OCI-LY3 (cell line): ENCODE results near the gene PSMC3IP.

ENCODE experiments used
- H2AFZ ChIP-seq: fragments of 200-600, 300-600 bp; shearing (Covaris generic); 2 replicates; pipeline ENCODE4 v1.6.0; 2014; ENCODE audit warnings: antibody characterized with exemption, low read depth, low read length
- H3K27ac ChIP-seq: fragments of 200-600, 300-600 bp; sonication (generic); 2 replicates; pipeline ENCODE4 v1.5.1; 2014; ENCODE audit warnings: mild to moderate bottlenecking, low read length, moderate library complexity, mixed read lengths
- H3K27me3 ChIP-seq: fragments of 200-600, 300-600 bp; sonication (generic); 2 replicates; pipeline ENCODE4 v1.6.1; 2014; ENCODE audit warnings: low read depth, low read length, mixed read lengths
- H3K36me3 ChIP-seq: fragments of 200-600, 300-600 bp; sonication (generic); replicated peaks from 2 replicates; pipeline ENCODE3; 2014; ENCODE audit warnings: low read depth, low read length, mixed read lengths
- H3K4me1 ChIP-seq: fragments of 300-600, 200-600 bp; sonication (generic); 2 replicates; pipeline ENCODE4 v1.6.1; 2014; ENCODE audit warnings: low read length, mixed read lengths
- H3K4me2 ChIP-seq: fragments of 200-600, 300-600 bp; sonication (generic); 2 replicates; pipeline ENCODE4 v1.6.1; 2014; ENCODE audit warnings: low read length, mixed read lengths
- H3K4me3 ChIP-seq: fragments of 300-600, 200-600 bp; sonication (generic); 2 replicates; pipeline ENCODE4 v1.5.1; 2014; ENCODE audit warnings: antibody characterized with exemption, mild to moderate bottlenecking, low read length, moderate library complexity
- H3K79me2 ChIP-seq: fragments of 300-600, 200-600 bp; shearing (Covaris generic); 2 replicates; pipeline ENCODE4 v1.6.1; 2014; ENCODE audit warnings: mild to moderate bottlenecking, low read length, mixed read lengths
- H3K9ac ChIP-seq: fragments of 300-600, 200-600 bp; shearing (Covaris generic); 2 replicates; pipeline ENCODE4 v1.6.0; 2014; ENCODE audit warnings: mild to moderate bottlenecking, low read length, moderate library complexity
- H3K9me3 ChIP-seq: fragments of 200-600, 300-600 bp; shearing (Covaris generic); 2 replicates; pipeline ENCODE4 v1.6.1; 2014; ENCODE audit warnings: low read length, mixed read lengths; ENCODE audit not compliant: insufficient read depth
- H4K20me1 ChIP-seq: fragments of 200-600, 300-600 bp; sonication (generic); 2 replicates; pipeline ENCODE4 v1.6.1; 2016; ENCODE audit warnings: low read length, mixed read lengths; ENCODE audit not compliant: insufficient read depth
- EZH2phosphoT487 ChIP-seq: fragments of 200-600 bp; shearing (Covaris generic); IDR thresholded peaks from 2 replicates; pipeline ENCODE4 v1.6.1; 2018; ENCODE audit warnings: antibody characterized with exemption, mixed run types, low read depth
- TF ChIP-seq, protein P1 (sequence below): fragments of 200-600, 300-600 bp; sonication (generic); IDR thresholded peaks from 2 replicates; pipeline ENCODE4 v1.5.1; 2014; ENCODE audit warnings: antibody characterized with exemption, low read length, low read depth

PSMC3IP gene

DNA sequence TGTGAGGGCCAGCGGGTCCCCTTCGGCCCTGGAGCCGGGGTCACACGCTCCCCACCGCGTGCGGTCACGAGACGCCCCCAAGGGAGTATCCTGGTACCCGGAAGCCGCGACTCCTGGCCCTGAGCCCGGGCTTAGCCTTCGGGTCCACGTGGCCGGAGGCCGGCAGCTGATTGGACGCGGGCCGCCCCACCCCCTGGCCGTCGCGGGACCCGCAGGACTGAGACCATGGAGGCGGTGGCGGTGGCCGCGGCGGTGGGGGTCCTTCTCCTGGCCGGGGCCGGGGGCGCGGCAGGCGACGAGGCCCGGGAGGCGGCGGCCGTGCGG lies 41.5 kb downstream of the PSMC3IP start, which contains the start of gene NAGLU:
Gene NAGLU, plus strand, starts transcription at position 194 of the 324 bp plus-strand sequence. Its CDS starts 32 bp downstream, at position 226.
- peak within 1 kb of the TSS; percentile 98 for H3K4me2 ChIP-seq
- H3K4me1 ChIP-seq: peaks cover 31% of the 10 kb centered on the region
- peaks cover 23% of the 10 kb centered on the region for H3K79me2 ChIP-seq
- TF ChIP-seq, protein P1, sequence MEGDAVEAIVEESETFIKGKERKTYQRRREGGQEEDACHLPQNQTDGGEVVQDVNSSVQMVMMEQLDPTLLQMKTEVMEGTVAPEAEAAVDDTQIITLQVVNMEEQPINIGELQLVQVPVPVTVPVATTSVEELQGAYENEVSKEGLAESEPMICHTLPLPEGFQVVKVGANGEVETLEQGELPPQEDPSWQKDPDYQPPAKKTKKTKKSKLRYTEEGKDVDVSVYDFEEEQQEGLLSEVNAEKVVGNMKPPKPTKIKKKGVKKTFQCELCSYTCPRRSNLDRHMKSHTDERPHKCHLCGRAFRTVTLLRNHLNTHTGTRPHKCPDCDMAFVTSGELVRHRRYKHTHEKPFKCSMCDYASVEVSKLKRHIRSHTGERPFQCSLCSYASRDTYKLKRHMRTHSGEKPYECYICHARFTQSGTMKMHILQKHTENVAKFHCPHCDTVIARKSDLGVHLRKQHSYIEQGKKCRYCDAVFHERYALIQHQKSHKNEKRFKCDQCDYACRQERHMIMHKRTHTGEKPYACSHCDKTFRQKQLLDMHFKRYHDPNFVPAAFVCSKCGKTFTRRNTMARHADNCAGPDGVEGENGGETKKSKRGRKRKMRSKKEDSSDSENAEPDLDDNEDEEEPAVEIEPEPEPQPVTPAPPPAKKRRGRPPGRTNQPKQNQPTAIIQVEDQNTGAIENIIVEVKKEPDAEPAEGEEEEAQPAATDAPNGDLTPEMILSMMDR: no peak
- TF ChIP-seq EZH2phosphoT487: no peak
- peak within 1 kb of the TSS; percentile 79 for H2AFZ ChIP-seq
- H4K20me1 ChIP-seq: peaks cover 13% of the 10 kb centered on the region; the same call in 1 of the 2 replicates
- peaks cover 20% of the 10 kb centered on the region for H3K36me3 ChIP-seq
- peak within 1 kb of the TSS; percentile 77 for H3K27ac ChIP-seq
- H3K9me3 ChIP-seq: no peaks in the 10 kb centered on the region
- H3K27me3 ChIP-seq: no peaks in the 10 kb centered on the region
- H3K4me3 ChIP-seq: peak within 1 kb of the TSS; percentile 84
- peak within 1 kb of the TSS; percentile 93 for H3K9ac ChIP-seq

DNA sequence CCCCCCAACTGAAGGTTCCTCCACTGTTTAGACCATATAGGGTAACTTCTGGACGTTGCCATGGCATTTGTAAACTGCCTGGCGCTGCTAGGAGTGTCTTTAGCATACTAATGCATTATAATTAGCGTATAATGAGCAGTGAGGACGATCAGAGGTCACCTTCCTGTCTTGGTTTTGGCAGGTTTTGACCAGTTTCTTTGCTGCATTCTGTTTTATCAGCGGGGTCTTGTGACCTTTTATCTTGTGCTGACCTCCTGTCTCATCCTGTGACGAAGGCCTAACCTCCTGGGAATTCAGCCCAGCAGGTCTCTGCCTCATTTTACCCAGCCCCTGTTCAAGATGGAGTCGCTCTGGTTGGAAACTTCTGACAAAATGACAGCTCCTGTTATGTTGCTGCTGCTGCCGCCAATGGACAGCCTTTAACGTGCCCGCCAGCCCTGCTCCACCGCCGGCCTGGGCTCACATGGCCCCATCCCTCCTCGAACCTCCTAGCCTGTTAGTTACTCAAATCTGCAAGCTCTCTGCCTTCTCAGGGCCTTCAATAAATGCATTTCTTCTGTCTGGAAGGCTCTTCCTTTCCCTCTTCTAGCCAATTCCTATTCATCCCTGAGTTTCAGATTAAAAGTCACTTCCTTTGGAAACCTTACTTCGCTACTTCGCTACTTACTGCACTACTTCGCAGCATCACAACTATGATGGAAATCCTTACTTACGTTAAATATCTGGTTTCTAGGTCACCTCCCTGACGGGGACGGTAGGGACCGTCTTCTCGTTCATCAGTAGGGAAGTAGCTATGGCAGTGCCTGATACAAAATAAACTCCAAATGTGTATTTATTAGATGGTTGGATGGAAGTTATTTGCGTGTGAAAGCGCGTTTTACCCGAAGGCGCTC lies 42.1 kb downstream of the PSMC3IP start:
- Histone ChIP-seq H3K4me2 (peak overlapping the region; percentile 98), H3K9me3 (no peaks in the 10 kb centered on the region), H3K9ac (peak overlapping the region; percentile 93), H3K27me3 (no peaks in the 10 kb centered on the region), H3K4me1 (peaks cover 37% of the 10 kb centered on the region), H3K79me2 (peaks cover 23% of the 10 kb centered on the region), H3K27ac (peak overlapping the region; percentile 77), H3K36me3 (peaks cover 16% of the 10 kb centered on the region), H2AFZ (peak overlapping the region; percentile 79), H4K20me1 (peaks cover 13% of the 10 kb centered on the region; the same call in 1 of the 2 replicates), H3K4me3 (peak overlapping the region; percentile 84)
- no peak for TF ChIP-seq EZH2phosphoT487
- TF ChIP-seq, protein P1: no peak

DNA sequence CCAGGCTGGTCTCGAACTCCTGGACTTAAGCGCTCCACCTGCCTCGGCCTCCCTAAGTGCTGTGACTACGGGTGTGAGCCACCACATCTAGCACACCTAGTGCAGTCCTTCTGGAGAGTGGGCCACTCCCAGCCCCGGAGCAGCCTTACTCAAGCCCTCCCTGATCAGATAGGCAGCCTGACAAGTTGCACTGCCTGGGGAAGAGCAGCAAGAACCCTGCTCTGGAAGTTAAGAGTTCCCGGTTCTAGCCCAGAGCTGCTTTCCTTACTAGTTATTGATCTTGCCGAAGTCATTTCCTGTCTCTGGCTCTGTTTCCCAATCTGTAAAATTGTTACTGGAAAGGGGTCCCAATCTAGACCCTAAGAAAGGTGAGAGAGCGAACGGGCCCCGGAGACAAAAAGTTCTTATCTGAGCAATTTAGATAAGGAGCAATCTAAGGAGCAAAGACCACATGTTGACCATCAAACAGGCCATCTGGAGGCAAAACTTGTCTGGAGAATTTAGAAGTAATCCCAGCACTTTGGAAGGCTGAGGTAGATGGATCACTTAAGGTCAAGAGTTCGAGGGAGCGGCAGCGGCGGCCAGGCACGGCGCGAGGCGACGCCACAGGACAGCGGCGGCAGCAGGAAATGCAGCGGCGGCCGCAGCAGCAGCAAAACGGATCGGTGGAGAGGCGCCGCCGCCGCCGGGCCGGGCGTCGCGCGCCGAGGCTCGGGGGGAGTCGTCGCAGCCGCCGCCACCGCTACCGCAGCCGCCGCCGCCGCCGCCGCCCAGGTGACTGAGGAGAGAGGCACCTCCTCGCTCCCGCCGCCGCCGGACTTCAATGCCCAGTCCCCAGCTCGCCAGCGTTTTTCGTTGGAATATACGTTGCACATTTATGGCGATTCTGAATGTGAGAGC lies 45.8 kb downstream of the PSMC3IP start:
- peak overlapping the region; percentile 85 for H2AFZ ChIP-seq
- peak overlapping the region; percentile 86 for H3K4me2 ChIP-seq
- H3K4me1 ChIP-seq: peaks cover 38% of the 10 kb centered on the region
- no peak for TF ChIP-seq EZH2phosphoT487
- TF ChIP-seq, protein P1: peak; percentile 29; the same call in 1 of the 2 replicates
- H3K79me2 ChIP-seq: peaks cover 6% of the 10 kb centered on the region
- no peaks in the 10 kb centered on the region for H3K27me3 ChIP-seq
- H3K4me3 ChIP-seq: peak overlapping the region; percentile 80
- H3K9me3 ChIP-seq: no peaks in the 10 kb centered on the region
- no peaks in the 10 kb centered on the region for H3K36me3 ChIP-seq
- peak overlapping the region; percentile 69 for H3K9ac ChIP-seq
- H4K20me1 ChIP-seq: no peaks in the 10 kb centered on the region
- H3K27ac ChIP-seq: no peak overlapping the region

DNA sequence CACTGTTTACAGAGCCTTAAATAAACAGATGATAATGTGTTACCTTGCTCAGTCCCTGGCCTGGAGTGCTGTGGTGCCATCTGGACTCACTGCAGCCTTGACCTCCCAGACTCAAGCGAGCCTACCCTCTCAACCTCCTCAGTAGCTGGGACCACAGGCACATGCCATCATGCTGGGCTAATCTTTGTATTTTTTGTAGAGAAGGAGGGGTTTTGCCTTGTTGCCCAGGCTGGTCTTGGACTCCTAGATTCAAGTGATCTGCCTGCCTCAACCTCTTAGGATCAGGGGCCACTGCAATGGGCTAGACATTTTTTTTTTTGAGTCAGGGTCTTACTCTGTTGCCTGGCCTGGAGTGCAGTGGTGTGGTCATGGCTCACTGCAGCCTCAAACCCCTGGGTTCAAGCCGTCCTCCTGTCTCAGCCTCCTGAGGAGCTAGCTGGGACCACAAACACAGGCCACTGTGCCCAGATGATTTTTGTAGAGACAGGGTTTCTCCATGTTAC lies 46.5 kb downstream of the PSMC3IP start:
- H2AFZ ChIP-seq: no peak overlapping the region
- no peaks in the 10 kb centered on the region for H4K20me1 ChIP-seq
- H3K27ac ChIP-seq: no peak overlapping the region
- H3K27me3 ChIP-seq: no peaks in the 10 kb centered on the region
- no peaks in the 10 kb centered on the region for H3K36me3 ChIP-seq
- TF ChIP-seq EZH2phosphoT487: no peak
- TF ChIP-seq, protein P1: no peak
- no peak overlapping the region for H3K9ac ChIP-seq
- H3K9me3 ChIP-seq: no peaks in the 10 kb centered on the region
- H3K4me1 ChIP-seq: peaks cover 38% of the 10 kb centered on the region
- no peaks in the 10 kb centered on the region for H3K79me2 ChIP-seq
- no peak overlapping the region for H3K4me2 ChIP-seq
- H3K4me3 ChIP-seq: no peak overlapping the region
